NCI-H187 (cell line): ENCODE results near the gene MYEOV.

ENCODE experiments used
- DNase-seq, 2 experiments: peaks; one replicate each; lab custom pipeline; 2025; lab: John Stamatoyannopoulos, UW

Gene MYEOV

DNA sequence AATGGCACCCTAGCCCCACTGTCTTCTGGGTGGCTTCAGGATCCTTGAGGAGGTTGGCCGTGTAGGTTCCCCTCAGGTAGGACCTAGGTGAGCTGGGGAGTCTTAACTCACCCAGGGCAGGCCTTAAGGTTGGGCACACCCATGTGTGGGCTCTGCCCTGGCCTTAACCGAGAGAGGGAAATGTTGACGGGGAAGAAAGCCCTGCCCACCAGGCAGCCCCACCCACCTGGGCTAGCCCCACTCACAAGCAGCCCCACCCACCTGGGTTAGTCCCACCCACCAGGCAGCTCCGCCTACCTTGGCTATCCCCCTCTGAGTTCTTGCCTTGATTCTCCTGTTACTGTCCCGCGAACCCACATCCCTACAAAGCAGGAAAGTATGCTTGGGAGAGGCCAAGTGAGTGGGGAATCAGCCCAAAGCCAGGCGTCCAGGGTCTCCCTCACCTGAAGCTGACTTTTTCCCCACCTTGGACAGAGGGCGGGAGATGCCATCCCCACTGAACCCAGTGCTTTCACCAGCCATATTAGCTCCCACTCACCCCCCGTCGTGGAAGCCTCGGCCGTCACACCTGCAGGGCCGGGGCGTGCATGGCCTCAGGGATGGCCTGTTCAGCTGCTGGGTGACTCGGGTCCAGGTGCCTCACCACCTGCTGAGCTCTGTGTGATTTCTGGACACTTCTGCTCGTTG, at the start of gene MYEOV:
MYEOV (plus strand) TSS at position 337 of the 687 bp plus-strand sequence. CDS start 1,200 bp downstream, outside the sequence.
- no peak for DNase-seq

DNA sequence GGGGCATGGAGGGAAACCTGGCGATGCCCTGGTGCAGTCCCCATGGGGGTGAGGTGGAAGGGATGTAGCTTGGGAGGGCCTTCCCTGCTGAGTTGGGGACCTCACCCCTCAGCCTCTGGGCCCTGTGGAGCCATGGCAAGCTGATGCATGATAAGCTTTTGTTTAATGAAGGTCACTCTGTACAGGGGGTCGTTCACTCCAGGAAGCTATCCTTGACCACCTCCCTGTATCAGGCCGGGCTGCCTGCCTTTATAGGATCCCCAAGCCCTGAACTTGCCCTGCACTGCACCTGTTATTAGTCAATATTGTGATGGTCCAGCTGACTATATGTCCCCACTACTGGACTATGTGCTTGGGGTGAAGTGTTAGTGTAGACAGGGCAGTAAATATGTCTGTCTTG, 49.7 kb upstream of the MYEOV start:
- no peak for DNase-seq

DNA sequence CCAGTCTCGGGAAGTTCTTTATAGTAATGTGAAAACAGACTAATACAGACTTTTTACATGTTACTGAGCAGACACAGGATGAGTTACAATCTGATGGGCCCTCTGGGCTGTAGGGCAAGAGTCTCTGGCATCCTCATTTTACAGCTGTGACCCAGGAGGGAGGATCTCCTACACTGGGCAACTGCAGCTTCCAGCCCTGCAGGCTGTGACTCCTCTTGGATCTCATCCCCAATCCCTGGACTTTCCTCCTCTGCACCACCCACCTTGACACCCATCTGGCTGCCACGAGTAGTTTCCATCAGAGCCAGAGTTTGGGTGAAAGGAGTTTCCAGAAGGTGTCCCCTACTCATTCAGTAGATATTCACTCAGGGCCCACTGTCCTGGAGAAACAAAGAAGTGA, 48.9 kb upstream of the MYEOV start:
- DNase-seq: no peak

DNA sequence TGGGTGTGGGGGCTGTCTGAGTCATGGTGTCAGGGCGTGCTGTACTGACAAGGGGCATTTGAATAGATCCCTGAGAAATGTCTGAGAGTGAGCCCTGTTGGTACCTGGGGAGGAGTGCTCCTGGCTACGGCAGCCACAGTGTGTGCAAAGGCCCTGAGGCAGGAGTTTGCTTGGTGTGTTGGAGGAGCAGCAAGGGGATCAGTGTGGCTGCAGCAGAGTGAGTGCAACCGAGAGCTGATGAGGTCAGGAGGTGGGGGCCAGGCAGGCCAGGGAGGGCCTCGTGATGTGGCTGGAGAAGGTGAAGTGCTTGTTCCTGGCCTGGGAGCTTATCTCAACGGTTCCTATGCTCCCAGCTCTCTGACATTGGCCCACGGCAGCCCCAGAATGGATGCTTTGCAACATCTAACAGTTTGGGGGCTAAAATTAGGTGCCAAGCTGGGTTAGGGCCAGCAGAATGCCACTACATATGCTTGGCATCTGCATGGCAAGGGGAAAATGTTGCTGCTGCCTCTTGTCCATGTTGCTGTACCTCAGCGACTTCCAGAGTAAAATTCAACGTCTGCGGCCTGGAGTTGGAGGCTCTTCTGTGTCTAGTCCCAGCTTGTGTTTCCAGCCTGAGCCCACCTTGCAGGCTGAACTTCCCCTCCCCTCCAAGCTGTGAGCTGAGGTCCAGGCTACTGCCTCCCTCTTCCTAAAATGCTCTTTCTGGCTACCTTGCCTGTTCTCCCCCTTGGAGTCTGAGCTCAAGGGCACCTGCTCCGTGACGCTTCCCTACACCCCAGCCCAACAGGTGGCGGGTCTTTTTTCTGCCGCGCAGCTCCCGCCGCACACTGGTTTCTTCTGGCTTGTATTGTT, 48.2 kb upstream of the MYEOV start:
- DNase-seq: no peak

DNA sequence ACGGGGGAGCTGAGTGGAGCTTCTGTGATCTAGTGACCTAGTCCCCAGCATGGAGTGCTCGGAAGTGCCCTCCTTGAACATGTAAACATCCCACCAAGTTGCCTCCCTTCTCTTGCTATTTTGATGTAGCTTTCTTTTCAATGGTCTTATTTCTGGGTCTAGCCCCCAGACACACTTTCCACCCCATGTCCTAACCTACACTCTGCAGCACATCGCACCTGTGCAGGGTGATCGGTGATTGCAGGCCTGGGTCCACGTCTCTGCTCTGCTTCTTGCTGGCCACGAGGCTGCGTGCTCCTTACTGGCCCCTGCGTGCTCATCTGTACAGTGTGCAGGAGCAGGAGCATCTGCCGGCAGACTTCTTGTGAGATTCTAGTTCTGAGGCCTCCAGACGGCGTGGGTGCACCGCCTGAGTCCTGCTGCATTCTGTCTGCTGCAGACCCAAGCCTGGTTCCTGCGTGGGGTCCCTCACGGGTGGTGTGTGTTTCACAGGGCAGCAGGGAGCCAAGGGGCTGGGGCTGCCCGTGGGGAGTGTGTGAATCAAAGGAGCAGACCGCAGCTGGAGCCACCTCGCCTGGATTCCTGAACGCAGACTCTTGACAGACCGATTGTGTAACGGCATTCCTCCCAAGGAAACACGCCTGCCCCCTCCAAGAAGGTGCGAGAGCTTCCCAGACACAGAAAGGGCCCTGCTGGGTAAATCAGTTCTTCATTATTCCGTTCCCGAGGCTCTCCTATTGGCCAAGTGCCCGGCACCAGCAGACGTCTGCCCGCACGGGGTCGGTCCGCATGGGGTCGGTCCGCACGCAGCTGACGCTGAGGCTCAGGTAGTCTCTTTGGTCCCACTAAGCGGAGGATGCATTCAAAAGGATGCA, 44.4 kb upstream of the MYEOV start:
- no peak for DNase-seq

DNA sequence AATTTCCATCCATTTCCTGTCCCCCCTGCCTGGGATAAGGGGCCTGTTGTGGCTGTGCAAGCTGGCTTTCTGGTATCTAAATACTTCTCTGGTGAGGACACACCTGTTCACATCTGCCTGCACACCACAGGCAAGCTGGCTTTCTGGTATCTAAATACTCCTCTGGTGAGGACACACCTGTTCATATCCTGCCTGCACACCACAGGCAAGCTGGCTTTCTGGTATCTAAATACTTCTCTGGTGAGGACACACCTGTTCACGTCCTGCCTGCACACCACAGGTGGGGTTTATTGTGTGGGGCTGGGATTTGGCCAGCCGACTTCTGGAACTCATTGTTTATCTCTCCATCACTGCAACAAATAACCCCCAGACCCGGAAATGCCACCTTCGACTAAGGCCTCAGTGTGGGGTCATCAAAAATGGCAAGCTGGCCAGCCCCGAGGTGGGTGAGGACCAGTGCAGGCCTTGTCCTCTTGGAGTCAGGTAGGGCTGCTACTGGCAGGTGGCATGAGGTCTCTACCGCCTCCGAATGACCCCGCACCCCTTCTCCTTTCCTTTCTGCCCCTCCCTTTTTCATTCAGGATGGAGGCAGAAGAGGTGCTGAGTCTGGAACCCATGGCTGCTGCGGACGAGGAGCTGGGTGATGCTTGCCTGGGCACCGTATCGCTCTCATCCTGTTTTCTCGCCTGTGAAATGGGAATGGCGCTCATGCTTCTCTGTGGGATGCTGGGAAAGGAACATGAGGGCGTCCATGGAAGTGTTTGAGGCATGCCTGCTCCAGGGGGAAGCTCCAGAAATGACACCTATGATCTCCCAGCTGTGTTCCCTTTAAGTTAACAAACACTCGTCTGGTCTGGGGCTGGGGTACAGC, 43.5 kb upstream of the MYEOV start:
- DNase-seq: no peak

DNA sequence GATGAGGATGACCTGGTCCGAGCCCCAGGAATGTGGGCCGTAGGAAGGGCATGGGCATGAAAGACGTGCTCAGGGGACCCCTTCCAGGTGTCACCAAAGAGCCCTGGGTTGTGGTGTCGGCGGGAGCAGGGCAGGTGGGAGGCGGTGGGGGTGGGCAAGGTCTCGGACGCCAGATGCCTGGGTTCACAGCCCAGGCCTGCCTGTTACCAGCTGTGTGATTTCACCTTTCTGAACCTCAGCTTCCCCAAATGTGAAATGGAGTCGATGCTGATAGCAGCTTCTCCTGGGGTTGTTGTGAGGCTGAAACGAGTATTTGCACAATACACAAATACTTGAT, 42.9 kb upstream of the MYEOV start:
- no peak for DNase-seq

DNA sequence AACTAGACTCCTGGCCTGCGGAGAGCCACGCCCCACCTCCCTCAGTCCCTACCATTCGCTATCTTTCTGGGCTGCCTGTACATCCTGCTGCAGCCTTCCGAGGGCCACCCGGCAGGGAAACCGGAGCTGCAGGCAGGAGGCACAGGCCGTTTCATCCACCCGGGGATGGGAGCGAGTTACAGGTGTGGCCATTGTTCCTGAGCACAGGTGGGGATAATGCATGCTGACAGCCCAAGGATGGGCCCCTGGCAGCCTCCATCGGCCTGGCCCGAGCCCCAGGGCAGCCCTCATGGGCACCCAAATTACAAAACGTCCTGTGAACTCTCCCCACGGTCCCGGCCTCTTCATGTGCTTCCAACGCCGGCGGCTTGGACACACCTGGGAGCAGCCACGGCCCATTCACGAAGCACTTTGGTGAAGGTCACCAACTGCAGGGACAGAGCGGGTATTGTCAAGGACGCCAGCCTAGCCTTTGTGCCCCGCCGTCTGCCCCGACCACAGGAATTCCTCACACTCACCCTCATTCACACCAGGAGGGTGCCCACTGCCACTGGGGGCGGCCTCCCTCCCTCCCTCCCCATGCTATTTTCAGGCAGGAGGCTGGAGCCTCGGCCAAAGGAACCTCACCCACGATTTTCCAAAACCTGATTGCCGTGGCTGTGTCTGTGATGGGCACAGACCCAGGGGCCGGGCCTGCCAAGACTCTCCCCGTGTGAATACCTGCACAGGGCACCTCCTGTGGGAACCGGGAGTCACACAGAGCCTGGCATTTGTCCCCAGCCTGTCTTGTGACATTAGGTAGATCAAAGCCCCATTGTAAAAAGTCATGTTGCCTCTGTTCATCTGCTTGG, 42.1 kb upstream of the MYEOV start:
- no peak for DNase-seq

DNA sequence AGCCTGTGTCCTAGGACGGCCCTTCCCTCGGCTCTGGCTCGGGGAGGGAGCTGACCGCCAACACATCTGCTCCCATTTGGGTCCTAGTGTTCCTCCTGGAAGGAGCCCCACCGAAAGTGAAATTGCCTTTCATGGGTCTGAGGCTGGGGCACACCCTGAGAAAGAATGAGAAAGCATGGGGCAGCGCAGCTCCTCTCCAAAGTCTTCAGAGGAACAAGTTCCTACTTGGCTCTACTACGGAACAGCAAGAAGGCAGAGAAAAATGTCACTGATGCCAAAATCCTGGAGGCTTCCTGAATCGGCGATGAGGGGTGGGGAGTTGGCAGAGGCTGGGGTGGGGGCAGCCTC, 41.5 kb upstream of the MYEOV start:
- DNase-seq: no peak

DNA sequence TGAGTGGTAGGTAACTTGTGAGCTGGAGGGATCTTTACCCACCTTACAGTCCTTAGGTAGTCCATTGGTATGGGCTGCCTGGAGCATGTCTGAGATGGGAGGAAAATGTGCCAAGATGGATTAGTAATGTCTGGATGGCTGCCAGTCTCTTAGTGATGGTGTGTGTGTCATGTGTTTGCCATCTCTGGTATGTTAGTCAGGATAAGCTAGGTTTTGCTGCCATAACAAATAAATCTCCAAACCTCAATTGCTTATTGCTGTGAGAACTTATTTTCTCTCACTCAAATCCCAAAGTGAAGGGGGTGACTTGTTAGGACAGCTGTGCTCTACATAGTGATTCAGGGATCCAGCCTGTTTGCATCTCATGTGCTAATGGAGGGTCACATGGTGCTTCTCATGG, 40.9 kb upstream of the MYEOV start:
- DNase-seq: no peak

DNA sequence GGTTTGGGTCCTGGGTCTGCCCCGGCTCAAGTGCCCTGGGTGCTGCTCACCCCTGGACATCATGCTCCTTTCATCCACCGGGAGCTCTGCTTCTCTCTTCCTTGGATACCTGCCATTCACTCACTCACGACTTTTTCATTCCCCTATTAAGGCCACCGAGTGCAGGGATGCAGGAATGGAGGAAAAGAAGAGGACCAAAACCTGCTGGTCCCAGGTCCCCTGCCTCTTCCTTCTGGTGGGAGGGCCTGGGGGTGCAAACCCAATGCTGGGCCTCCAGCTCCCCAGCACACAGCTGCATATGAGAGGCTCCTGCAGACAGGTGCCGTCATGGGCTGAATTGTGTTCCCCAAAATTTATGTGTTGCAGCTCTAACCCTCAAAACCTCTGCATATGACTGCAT, 36.8 kb upstream of the MYEOV start:
- no peak for DNase-seq

DNA sequence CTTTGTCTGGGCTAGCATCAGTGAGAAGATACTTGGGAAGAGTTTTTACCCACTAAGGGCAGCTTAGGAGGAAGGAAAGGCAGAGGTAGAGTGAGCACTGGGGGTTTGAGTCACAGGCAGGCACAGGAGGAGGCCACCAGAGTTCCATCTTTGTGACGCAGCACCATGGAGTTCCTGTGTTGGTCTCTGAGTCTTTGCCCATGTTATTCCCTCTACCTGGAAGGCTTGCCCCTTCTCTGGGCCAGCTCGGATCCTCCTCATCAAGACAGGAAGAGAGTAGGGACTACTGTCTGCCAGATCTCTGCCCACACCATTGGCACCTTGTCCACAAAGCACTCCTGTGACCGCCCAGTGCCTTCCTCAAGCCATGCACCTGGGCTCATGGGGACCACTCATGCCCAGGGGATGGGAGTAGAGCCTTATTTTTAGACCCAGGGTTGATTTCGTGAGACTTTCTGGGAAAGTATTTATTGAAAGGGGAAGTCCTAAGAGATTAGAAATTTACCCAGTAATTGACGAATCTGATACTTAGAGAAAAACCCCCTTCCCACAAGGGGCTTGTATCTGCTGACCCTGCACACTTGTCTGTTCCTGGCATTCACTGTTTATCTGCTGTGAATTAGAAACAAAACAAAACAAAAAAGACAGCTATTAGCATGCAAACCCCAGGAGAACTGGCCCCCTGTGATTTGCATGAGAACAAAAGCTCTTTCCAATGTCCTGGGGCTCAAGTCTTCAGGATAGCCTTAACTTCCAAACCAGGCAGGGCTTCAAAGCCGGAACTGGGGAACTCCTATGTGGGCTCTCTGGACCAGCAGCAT, 35.9 kb upstream of the MYEOV start:
- no peak for DNase-seq

DNA sequence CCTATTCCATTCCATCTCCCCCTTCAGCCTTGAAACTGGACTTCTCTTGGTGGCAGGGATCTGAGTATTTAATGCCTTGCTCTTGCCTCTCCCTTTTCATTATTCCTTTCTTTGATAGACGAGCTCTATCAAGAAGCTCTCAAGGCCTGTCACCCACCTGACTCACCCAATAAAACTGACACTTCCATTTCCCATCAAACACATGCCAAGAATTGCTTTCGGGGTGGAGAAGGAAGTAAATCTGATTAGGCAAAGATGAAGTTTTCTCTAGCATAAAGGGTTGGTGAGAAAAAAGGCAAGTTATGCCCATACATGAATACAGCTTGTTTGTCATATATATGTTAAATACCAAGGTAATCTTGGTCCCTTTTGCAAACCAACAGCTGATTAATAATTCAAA, 34.9 kb upstream of the MYEOV start:
- DNase-seq: no peak

DNA sequence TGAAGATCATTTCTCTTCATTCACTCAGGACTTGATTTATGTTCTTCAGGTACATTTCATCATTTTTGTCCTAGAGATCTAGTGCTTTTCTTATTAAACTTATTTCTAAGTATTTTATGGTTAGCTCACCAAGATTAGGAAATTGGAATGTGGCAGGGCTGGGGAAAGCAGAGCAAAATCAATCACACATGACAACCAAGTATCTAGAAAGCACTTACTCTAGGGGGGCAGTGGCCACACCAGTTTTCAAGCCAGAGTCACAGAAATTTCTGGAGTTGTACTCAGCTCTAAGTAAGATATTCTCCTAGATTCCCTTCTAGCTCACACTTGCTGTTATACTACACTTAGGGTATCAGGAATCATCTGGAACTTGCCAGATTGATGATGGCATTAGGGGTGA, 33.3 kb upstream of the MYEOV start:
- DNase-seq: no peak

DNA sequence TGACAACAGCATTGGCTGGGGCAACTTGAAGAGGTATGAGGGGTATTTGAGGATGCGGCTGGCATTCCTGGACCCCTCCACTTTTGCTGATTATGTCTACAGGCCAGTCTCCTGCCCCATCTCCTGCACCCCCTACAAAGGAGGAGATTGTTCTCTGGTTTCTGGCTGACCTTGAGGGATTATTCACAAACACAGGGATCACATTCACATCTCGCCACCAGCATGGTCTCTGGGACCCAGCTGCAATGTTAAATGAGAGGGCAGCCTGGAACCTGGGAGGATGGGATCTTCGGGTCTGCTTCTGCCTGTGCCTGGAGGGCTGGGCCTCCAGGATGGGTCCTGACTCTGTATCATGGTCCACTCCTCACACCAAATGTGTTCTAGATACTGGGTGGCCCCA, 32.8 kb upstream of the MYEOV start:
- no peak for DNase-seq

DNA sequence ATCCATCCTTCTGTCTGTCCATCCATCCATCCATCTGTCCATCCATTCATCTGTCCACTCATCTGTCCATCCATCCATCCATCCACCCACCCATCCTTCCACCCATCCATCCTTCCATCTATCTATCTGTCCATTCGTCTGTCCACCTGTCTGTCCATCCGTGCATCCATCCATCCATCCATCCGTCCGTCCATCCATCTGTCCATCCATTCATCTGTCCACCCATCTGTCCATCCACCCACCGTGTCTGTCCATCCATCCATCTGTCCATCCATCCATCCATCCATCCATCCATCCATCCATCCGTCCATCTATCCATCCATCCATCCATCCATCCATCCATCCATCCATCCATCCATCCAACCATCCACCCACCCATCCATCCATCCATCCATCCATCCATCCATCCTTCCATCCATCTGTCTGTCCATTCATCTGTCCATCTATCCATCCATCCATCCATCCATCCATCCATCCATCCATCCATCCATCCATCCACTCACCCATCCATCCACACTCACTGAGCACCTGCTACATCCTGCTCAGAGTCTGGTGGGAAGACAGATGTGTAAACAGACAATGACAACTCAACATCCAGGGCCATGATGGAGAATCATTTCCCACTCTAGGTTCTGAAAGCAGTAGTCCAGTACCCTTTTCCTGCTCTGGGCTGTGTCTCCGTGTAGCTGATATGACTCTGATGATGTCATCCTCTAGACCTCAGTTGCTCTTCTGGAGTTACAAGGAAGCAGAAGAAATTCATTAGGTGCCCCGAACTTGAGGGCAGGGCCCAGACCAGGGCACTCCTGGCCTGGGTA, 30.8 kb upstream of the MYEOV start:
- no peak for DNase-seq

DNA sequence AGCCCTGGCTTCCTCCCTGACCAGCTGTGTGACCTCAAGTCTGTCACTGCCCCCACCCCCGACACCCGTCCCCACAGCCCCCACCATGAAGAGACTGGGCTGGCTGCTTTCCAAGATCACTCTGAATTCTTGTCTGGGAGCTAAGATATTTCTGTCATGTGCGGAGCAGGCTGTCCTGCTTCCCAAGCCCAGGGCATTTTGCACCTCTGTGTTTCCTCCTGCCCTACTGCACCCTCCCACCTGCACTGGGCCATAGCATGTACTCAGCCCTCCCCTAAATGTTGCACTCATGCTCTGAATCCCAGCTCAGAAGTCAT, 30.3 kb upstream of the MYEOV start:
- DNase-seq: no peak

DNA sequence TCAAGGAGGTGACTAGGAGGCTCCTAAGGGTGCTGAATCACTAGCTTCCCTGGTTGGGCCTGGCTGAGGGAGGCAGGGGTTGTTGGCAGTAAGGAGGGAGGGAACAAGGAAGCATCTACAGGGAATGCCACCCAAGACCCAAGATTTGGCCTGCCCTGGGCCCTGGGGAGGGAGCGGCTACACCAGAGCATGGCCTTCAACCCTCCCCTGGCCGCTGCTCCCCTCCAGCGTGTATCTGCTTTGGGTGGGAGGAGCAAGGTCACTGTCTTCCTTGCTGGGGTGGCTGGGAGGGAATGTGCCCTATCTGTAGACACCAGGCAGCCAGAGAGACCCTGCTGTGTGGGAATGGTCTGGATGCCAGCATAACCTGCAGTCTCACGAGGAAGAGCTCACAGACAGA, 29.5 kb upstream of the MYEOV start:
- DNase-seq: no peak

DNA sequence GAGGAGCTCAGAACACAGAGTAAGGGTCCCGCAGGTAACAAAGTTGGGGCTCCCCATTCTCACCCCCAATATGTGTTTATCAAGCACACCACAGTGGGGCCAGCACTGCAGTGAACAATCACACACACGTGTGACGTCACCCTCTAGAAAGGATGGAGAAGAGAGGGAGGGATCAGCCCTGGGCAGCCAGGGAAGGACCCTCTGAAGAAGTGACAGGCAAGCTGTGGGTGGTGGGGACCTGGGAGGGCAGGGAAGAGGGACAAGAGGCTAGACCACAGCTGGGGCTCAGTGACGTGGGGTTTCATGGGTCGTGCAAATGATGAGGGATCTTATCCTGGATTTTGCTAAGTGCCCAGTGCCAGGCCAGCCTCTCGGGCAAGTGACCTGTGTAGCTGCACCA, 28.7 kb upstream of the MYEOV start:
- DNase-seq: no peak
